HG03097 (cell line): ENCODE results near the gene ZNF346.

Experiments used
- ATAC-seq: cut with Tn5 transposase; IDR thresholded peaks from one replicate; pipeline ENCODE4 v1.9.1; 2021; ENCODE audit not compliant: unreplicated experiment, low FRiP score

Gene ZNF346

DNA sequence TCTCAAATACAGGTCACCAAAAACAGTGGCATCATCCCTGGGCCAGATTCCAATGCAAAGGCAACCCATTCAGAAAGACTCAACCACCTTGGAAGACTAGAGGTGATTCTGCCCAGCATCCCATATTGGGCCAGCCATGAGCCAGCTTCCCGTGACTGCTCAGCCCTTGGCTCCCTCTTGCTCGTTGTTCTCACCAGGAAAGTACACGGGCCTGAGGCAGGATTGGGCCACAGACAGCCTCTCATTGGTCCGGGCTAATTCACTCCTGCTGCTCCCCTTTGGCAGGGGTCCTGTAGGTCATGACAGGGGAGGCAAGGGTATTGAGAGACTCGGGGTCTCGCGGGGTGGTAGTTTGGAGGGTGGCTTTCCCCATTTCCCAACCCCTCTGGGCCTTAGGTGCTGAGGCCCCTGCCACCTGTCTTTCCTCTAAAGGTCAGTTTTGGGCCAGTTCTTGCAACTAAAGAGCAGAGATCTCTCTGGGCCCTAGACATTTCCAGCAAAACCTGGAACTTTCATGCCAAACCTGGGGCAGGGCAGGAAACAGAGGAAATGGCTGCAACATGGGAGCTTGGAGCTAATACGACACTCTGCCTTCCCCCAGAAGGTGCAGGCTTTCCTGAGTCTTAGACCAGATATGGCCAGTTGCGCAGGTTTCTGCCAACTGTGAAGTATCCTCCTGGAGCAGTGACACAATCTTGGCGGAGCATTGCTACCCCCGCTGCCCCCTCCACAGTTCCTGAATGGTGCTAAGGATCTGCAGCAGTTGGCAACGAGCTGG lies 42.2 kb downstream of the ZNF346 start:
- no peak for ATAC-seq

DNA sequence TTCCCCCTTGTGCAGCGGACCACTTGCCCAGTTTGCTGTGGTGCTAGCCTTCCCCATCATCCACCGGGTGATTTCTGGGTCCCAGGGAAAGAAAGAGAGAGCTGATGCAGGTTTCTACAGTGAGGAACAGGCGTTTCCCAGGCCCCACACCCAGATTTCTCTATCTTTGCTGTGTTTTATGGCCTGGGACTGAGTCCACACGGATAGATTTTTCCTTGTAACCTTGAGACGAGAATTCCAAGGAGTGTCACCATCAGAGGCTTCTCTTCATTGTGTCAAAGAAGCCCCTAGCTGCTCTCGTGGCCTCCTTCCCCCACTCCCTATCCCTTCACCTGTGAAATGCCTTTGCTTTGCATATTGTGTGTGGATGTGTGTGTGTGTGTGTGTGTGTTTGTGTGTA lies 43.0 kb downstream of the ZNF346 start:
- no peak for ATAC-seq

DNA sequence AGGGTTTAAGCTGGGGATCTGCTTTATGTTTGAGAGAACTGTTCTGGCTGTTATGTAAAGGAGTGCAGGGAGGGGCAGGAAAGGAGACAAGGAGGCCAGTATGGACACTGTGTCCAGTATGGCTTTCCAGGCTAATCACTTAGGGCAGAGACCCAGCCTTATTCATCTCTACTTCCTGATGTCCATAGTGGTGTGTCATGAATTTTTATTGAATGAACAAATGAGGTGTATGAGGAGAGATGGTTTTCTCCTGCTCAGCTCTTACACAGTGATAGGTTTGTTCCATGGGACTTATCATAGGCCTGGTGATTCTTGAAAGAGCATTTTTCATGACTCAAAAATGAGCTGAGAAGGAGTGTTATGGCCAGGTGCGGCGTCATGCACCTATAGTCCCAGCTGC lies 43.7 kb downstream of the ZNF346 start:
- ATAC-seq = no peak

DNA sequence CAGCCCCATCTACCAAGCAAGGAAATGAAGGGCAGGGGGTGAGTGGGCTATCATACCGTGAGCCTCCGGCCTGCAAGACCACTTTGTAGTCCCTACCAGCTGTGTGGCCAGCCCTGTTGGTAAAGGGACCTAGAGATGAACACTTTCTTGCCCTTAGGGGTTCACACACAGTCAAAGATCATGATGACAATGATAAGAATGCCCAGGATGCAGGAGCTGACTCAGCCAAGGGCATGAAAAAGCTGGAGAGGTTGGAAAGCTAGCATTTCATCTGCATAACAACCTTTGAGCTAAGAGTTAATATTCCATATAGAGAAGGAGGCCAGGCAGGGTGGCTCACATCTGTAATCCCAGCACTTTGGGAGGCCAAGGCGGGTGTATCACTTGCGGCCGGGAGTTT lies 45.0 kb downstream of the ZNF346 start:
- no peak for ATAC-seq

DNA sequence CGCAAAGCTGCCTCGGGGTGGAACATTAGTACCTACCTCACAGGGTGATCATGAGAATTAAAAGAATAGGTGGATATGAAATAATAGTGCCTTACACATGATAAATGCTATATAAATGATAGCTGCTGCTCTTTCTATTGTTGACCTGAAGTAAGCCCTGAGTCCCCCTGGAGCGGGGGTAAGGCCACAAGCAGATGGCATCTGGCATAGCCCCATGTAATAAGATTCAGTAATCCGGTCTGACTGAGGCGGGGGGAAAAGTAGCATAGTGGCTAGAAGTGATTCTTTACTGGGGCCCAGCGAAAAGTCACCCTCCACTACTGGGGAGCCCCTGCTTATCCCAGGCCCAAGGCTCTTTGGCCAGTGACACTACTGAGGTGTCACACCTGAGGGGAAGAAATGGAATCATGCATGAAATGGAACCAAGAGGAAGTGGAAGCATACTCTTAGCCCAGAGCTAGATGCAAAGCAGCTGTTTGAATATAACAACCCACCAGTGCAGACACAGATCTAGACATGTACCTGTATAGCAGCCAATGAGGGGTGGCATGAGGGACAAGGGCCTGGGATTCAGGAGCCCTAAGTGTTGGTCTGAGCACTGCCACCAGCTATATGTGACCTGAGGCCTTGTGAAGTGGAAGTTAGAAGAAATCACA lies 48.2 kb downstream of the ZNF346 start:
- ATAC-seq = no peak

DNA sequence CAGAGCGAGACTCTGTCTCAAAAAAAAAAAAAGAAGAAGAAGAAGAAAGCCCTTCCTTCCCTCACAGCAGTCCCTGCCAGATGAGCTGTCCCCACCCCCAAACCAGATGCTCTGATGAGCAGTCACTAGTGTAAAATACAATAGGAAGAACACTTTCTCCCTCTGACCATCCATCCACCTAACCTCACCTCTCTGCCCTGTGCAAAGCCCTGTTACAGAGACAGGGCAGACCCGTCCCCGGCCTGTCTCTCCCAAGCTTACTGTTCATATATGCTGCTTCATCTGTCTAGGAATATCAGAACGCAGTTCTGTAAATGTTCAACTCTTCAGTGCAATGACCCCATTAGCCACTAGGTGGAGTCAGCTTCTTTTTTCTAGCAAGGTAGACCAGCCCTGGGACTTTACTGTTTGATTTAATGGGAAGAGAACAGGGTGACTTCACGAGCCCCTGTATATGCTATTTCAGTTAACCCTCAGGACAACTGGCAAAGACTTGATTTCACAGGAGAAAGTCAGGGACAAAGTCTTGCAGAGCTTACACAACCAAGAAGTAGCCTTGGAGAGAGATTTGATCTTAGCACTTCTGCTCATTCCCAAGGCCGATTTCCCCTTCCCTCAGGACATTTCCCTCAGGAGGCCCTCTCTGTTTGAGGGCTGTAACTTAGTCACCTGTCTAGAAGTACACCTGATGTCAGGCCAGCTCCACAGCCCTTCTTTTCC lies 49.3 kb downstream of the ZNF346 start:
- ATAC-seq = no peak

DNA sequence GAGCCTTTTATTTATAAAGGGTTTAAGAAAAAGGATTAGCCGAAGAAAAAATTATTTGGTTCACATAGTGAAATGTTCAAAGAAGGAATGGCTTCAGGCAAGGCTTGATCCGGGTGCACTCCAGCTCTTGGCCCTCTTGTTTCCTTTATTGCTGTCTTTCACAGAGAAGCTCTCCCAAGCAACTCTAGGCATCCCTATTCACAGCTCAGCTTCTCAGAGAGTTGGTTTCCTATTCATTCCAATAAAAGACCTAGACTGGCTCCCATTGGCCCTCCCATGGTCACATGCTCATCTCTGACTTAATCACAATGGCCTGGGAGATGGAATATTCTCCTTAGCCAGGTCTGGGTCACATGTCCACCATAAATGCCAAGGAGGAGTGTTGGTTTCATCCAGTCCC lies 54.8 kb downstream of the ZNF346 start:
- ATAC-seq = no peak

DNA sequence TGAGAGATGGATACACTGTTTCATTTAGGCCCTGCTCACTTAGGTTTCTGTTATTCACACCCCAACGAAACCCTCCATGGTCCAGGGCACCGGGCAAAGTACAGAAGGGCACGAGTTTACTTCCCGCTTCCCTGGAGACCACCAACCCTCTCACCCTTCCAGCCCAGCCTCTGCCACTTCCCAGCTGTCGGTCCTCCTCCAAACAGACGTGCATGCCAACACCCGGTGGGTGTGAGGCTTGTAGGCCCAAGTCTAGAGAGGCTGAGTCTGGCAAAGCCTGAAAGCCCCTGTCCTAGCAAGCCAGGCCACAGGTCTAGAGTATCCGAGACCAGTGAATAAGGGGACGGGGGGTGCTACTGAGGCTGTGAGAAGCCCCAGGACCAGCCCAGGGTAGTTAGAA lies 57.1 kb downstream of the ZNF346 start:
- no peak for ATAC-seq

DNA sequence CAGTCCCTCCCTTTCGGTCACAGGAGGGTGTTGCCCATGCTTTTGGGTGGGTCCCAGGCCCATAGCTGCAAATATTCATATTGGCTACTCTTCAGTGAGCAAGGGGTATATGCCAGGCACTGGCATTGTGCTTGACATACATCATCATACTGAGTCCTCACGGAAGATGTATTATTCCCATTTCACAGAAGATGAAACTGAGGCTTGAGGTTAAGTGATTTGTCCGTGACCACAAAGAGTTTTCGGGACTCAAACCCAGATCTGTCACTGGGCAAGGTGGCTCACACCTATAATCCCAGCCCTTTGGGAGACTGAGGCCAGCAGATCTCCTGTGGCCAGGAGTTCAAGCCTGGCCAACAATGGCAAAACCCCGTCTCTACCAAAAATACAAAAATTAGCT lies 57.8 kb downstream of the ZNF346 start:
- ATAC-seq = no peak

DNA sequence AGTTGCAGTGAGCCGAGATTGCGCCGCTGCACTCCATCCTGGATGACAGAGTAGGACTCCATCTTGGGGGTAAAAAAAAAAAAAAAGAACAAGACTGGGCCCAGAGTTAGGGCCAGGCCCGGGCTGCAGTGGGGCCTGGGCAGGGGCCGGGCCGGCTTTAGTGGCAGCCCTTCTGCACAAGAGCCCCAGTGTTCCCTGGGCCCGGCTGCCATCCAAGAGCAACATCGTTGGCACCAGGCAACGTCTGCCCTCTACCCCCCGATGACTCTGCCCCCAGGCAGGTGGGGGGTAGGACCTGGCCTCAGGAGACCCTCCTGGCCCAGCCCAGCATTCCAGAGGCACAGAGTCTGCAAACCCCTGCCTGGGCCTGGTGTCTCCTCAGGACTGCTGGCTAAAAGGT lies 59.4 kb downstream of the ZNF346 start:
- no peak for ATAC-seq

DNA sequence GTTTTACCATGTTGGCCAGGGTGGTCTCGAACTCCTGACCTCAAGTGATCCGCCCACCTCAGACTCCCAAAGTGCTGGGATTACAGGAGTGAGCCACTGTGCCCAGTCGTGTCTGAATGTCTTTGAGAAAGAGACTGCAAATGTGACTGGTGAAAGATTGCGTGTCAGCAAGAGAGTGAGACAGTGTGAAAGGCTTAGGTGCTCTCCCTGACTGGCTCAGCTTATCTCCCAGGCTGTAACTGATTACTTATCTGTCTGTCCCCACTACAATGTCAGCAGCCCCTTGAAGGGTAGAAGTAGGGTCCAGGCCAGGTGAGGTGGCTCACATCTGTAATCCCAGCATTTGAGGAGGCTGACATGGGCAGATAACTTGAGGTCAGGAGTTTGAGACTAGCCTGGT lies 60.9 kb downstream of the ZNF346 start:
- ATAC-seq = no peak

DNA sequence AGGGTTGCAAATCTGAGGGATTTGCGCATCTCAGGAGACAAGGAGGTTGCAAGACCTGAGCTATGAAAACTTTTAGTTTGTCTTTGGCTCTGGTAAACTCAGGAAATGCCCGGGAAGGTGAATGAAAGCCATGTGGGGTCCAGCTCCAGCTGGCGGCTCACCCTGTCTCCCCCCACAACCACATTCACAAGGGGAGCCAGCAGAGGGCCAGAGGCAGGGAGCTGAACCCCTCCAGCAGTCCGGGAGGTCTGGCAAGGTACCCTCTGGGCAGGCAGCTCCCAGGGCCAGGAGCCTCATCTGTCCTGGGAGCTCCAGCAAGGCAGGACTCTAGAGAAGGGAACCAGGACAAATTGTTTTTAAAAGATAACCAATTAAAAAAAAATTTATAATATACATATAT lies 61.7 kb downstream of the ZNF346 start:
- ATAC-seq = no peak

DNA sequence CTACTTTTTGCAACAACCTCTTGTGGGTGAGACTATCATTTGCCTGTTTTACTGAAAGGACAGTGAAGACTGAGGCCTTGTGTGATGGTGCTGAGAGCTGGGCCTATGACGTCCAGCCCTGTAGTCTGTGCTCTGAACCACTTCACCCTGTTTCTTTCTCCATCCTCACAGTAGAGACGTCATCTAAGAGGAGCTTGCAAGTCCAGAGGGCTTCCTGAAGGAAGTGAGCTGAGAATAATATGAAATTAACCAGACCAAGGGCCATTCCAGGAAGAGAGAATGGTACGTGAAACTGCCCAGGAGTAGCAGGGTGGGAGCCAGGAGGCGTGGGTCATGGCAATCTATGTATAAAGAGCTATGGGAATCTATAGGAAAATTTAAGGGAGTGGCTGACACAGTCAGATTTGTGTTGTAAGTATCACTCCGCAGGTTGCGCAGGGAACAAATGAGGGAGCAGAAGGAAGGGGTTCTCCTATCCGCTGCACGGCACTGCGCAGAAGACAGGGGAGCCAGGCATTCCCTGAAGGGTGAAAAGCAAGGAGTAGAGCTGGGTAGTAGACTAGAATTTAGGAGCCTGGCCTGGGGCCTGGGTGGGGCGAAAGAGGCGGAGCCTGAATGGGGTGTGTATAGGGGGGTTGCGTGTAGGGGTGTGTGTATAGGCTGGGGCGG lies 63.6 kb downstream of the ZNF346 start:
- ATAC-seq = no peak

DNA sequence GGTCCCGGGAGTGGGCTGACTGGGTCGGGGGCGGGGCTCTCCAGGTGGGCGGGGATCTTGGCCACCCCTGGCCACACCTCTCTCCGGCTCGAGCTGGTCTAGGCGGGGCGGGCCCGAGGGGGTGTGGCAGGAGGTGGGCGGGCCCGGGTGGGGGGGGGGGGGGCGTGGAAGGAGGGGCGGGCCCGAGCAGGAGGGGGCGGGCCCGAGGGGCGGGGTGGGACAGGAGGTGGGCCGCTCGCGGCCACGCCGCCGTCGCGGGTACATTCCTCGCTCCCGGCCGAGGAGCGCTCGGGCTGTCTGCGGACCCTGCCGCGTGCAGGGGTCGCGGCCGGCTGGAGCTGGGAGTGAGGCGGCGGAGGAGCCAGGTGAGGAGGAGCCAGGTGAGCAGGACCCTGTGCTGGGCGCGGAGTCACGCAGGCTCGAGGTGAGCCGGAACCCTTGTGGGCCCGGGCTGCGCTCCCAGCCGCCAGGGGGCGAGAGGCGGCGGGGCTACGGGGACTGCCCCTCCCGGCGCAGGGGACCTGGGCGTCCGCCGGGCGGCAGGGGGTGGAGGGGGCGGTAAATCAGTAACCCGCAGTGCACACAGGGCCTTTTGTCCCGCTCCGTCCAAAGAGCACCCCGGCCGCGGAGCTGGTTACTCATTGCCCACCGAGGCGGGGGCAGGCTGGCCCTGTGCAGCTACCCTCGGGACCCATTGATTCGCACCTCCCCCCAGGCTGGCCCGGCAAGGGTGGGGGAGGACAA lies 64.3 kb downstream of the ZNF346 start, which contains the start of gene FGFR4:
TSS of gene FGFR4 (plus strand) at position 262 of the 744 bp plus-strand sequence. CDS start 2,688 bp downstream, outside the sequence.
- ATAC-seq = peak; percentile 59

DNA sequence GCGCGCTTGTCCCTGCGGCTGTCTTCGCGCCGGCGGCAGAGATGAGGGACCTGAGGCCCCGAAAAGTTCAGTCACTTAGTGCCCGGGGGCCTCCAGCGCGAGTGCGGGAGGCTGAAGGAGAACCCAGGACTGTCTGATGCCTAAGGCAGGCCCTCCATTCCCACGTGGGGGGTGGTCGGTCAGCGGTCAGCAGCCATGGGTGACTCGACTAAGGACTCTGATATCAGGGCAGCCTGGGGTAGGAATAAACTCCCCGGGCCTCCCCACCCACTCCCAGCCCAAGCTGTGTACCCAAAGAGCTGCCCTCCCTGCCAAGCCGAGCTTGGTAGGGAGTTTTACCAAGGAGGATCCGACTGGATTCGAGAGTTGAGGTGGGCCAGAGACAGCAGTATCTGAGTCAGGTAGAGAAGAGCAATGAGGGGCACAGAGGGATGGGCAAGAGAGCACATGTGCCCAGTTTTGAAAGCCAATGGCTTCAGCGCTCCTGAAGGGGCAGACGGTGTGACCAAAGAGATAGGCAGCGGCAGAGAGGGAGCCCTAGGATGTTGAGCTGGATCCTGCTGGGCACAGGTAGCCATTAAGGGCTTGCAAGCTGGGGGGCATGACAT lies 65.0 kb downstream of the ZNF346 start:
- no peak for ATAC-seq

DNA sequence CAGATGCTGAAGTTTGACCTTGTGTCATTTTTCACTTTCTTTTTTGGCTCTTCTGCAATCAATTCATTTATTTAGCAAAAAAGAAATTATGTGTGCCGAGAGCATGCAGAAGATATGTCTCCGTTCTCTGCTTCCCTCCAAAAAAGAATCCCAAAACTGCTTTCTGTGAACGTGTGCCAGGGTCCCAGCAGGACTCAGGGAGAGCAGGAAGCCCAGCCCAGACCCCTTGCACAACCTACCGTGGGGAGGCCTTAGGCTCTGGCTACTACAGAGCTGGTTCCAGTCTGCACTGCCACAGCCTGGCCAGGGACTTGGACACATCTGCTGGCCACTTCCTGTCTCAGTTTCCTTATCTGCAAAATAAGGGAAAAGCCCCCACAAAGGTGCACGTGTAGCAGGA lies 66.6 kb downstream of the ZNF346 start:
- no peak for ATAC-seq

DNA sequence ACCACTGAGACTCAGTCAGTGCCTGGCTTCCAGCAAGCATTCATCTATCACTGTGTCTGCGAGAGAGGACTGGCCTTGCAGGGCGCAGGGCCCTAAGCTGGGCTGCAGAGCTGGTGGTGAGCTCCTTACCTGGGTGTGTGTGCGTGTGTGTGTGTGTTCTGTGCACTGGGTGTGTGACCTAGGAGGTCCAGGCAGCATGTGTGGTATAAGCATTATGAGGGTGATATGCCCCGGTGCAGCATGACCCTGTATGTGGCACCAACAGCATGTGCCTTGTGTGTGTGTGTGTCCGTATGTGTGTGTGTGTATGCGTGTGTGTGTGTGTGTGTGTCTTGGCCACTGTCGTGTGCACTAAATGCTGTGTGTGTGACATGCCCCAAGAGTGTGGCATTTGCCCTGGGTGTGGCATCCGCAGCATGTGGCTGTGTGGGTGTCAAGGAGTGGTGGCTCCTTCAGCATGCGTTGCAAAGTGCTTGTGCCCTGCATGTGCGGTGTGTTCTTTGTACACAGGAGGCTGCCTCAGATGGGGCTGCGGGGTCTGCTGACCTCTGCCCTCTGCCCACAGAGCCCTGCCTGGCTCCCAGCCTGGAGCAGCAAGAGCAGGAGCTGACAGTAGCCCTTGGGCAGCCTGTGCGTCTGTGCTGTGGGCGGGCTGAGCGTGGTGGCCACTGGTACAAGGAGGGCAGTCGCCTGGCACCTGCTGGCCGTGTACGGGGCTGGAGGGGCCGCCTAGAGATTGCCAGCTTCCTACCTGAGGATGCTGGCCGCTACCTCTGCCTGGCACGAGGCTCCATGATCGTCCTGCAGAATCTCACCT lies 67.5 kb downstream of the ZNF346 start:
- no peak for ATAC-seq

DNA sequence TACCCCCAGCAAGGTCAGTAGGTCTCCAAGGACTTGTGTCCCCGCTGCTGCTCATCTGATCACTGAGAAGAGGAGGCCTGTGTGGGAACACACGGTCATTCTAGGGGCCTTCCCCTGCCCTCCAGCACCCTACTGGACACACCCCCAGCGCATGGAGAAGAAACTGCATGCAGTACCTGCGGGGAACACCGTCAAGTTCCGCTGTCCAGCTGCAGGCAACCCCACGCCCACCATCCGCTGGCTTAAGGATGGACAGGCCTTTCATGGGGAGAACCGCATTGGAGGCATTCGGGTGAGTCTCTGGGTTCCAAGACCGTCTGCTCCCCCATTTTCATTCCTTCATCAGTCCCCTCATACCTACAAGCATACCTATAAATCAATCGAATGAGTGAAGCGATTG lies 68.3 kb downstream of the ZNF346 start:
- ATAC-seq = no peak

DNA sequence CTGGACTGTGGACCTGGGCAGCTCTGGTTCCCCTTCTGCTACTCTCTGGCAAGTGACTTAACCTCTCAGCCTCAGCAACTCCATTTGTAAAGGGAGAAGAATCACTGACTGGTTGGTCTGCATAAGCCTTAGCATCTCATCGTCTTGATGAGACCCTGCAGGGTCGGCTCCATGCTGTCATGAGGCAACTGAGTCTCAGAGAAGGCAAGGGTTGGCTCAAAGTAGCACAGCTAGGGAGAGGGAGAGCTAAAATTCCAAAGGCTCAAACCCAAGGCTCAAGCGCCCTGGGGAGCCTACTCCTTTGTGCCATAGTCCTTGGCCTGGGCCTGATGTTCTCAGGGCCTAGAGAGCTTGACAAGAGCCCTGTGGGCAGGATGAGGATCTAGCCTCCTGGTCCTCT lies 68.7 kb downstream of the ZNF346 start:
- no peak for ATAC-seq
